Liver (tissue), 9 donors: ENCODE results near the gene S100A16. TPM values are rescaled to one million over a fixed set of nuclear protein-coding genes. Genes with fewer than 3 reads are reported as not detected.
"Not testable (repeated sequence)": the region's sequence is repeated elsewhere in the genome, so short reads cannot be mapped to it uniquely, and the experiment has no call there.

Experiments
- DNase-seq: peaks from one replicate; pipeline ENCODE4 v3.0.0-alpha.2; 2017; ENCODE audit warnings: low spot score
- H3K27ac ChIP-seq, 2 donors: one replicate each; pipeline ENCODE4 v1.7.0; 2013; ENCODE audit warnings: inconsistent platforms in 2 of 2, low read length in 2 of 2, control low read depth in 1 of 2, low read depth in 1 of 2, mild to moderate bottlenecking in 1 of 2
- H3K27me3 ChIP-seq, 4 donors: one replicate each; pipeline versions ENCODE4 v1.6.1 to v1.7.0; 2013; ENCODE audit warnings: low read length in 3 of 4, inconsistent platforms in 1 of 4, mild to moderate bottlenecking in 1 of 4, moderate library complexity in 1 of 4; ENCODE audit not compliant: control insufficient read depth in 4 of 4, insufficient read depth in 4 of 4
- H3K36me3 ChIP-seq, 4 donors: one replicate each; pipeline versions ENCODE4 v1.6.1 to v1.7.0; 2013; ENCODE audit warnings: low read length in 3 of 4, mild to moderate bottlenecking in 3 of 4, low read depth in 1 of 4, moderate library complexity in 1 of 4; ENCODE audit not compliant: control insufficient read depth in 4 of 4, insufficient read depth in 3 of 4
- H3K4me1 ChIP-seq, 4 donors: one replicate each; pipeline versions ENCODE4 v1.6.1 to v1.7.0; 2013; ENCODE audit warnings: low read length in 3 of 4, mild to moderate bottlenecking in 3 of 4, moderate library complexity in 1 of 4; ENCODE audit not compliant: control insufficient read depth in 4 of 4, insufficient read depth in 4 of 4
- H3K4me3 ChIP-seq, 3 donors: one replicate each; pipeline versions ENCODE4 v1.6.1 to v1.7.0; 2013; ENCODE audit warnings: low read length in 3 of 3, control low read depth in 1 of 3, low read depth in 1 of 3, mild to moderate bottlenecking in 1 of 3
- H3K9ac ChIP-seq, 2 donors: one replicate each; pipeline ENCODE4 v1.7.0; 2013; ENCODE audit warnings: low read length in 2 of 2, mild to moderate bottlenecking in 2 of 2, moderate library complexity in 2 of 2, control low read depth in 1 of 2, low read depth in 1 of 2
- H3K9me3 ChIP-seq, 4 donors: one replicate each; pipeline versions ENCODE4 v1.6.1 to v1.7.0; 2013; ENCODE audit warnings: low read length in 3 of 4; ENCODE audit not compliant: control insufficient read depth in 4 of 4
- ATF3 ChIP-seq: IDR thresholded peaks from 2 replicates; pipeline ENCODE4 v1.6.1; 2016; ENCODE audit warnings: antibody characterized with exemption
- EGR1 ChIP-seq, 2 donors: IDR thresholded peaks; 2 replicates each; pipeline ENCODE4 v1.6.1; 2016 to 2018; ENCODE audit warnings: antibody characterized with exemption in 2 of 2, low read depth in 2 of 2
- FOXA1 ChIP-seq: IDR thresholded peaks from 2 replicates; pipeline ENCODE4 v1.6.1; 2016; ENCODE audit warnings: antibody characterized with exemption
- FOXA2 ChIP-seq: IDR thresholded peaks from 2 replicates; pipeline ENCODE4 v1.6.1; 2016; ENCODE audit warnings: antibody characterized with exemption
- HNF4A ChIP-seq, 2 donors: conservative IDR thresholded peaks; 2 replicates each; pipeline ENCODE4 v1.6.1; 2016; ENCODE audit warnings: antibody characterized with exemption in 2 of 2, mild to moderate bottlenecking in 2 of 2
- HNF4G ChIP-seq: IDR thresholded peaks from 2 replicates; pipeline ENCODE4 v1.6.1; 2016; ENCODE audit warnings: antibody characterized with exemption
- MAX ChIP-seq: IDR thresholded peaks from 2 replicates; pipeline ENCODE4 v1.6.1; 2016; ENCODE audit warnings: antibody characterized with exemption
- NR2F2 ChIP-seq: IDR thresholded peaks from 2 replicates; pipeline ENCODE4 v1.6.1; 2016; ENCODE audit warnings: antibody characterized with exemption
- RAD21 ChIP-seq, 2 donors: IDR thresholded peaks; 2 replicates each; pipeline ENCODE4 v1.6.1; 2016; ENCODE audit warnings: antibody characterized with exemption in 2 of 2, mild to moderate bottlenecking in 2 of 2
- REST ChIP-seq: IDR thresholded peaks from 2 replicates; pipeline ENCODE4 v1.6.1; 2016; ENCODE audit warnings: antibody characterized with exemption, mild to moderate bottlenecking
- TAF1 ChIP-seq: conservative IDR thresholded peaks from 2 replicates; pipeline ENCODE4 v1.6.1; 2016; ENCODE audit warnings: antibody characterized with exemption, mild to moderate bottlenecking
- YY1 ChIP-seq: IDR thresholded peaks from 2 replicates; pipeline ENCODE4 v1.6.1; 2016; ENCODE audit warnings: antibody characterized with exemption, mild to moderate bottlenecking
- ZBTB33 ChIP-seq: IDR thresholded peaks from 2 replicates; pipeline ENCODE4 v1.6.1; 2016; ENCODE audit warnings: antibody characterized with exemption
- WGBS: extraction: QIAGEN DNeasy Blood & Tissue Kit; methylation state at CpG from one replicate; pipeline ENCODE4 v1.1.7; 2013; 5-methylcytosine and 5-hydroxymethylcytosine counted together
- polyA plus RNA-seq, 2 donors: library from polyadenylated mRNA; stranded (reverse) in 1 of 2; unstranded in 1 of 2; fragments of 200-250 nt in 1 of 2; fragments of >200 nt in 1 of 2; fragmentation: Nextera tagmentation in 1 of 2; extraction: Ambion mirVana in 1 of 2; gene quantifications; one replicate each; pipeline versions ENCODE4 v1.2.1 to v1.2.3, GENCODE V29; 2013 to 2015
- total RNA-seq, 2 donors: library from RNA; depleted of rRNA; stranded (reverse); fragments of >200 nt; gene quantifications; one replicate each; pipeline ENCODE4 v1.2.3, GENCODE V29; 2014
- donor health status: healthy.
- donor health status: healthy.
- donor health status: healthy.
- donor health status: healthy.
- donor health status: healthy.

Gene S100A16
- total and polyA plus RNA-seq, 4 donors: 27.3 to 142 (median 81.8) TPM

GRCh38 chr1:153563991-153564390 lies 48.9 kb downstream of the S100A16 start:
- Histone ChIP-seq H3K9me3 (no peaks in the 10 kb centered on the region), H3K4me1 (peaks cover 0 to 9% (median 4%) of the 10 kb centered on the region in 4 donors), H3K27me3 (no peaks in the 10 kb centered on the region), H3K9ac (no peak overlapping the region), H3K27ac (no peak overlapping the region), H3K4me3 (no peak overlapping the region), H3K36me3 (no peaks in the 10 kb centered on the region)
- 96% methylated on average over 7 of the region's 7 CpGs for WGBS
- TF ChIP-seq NR2F2 (no peak), TAF1 (no peak), MAX (no peak), YY1 (no peak), ATF3 (no peak), ZBTB33 (no peak), FOXA1 (no peak)
- no peak for DNase-seq

- Histone ChIP-seq H3K27ac (no peak overlapping the region), H3K36me3 (no peaks in the 10 kb centered on the region), H3K4me3 (no peak overlapping the region), H3K27me3 (no peaks in the 10 kb centered on the region), H3K4me1 (peaks cover 0 to 4% (median 2%) of the 10 kb centered on the region in 4 donors), H3K9ac (no peak overlapping the region), H3K9me3 (no peaks in the 10 kb centered on the region)
- TF ChIP-seq MAX (no peak), HNF4G (no peak), EGR1 (IDR thresholded peaks at IDR 0.05; ENCODE audit: low read depth in 2 of 2) (no peak), NR2F2 (no peak), REST (no peak), FOXA2 (no peak), RAD21 (IDR thresholded peaks at IDR 0.05) (no peak), YY1 (no peak), FOXA1 (no peak), ATF3 (no peak), ZBTB33 (no peak), TAF1 (no peak), HNF4A (conservative IDR thresholded peaks at IDR 0.05) (no peak)
- 82% methylated on average over 6 of the region's 6 CpGs for WGBS
- DNase-seq: no peak
These were observed 49.4 kb downstream of the S100A16 start for GRCh38 chr1:153563483-153563901.

GRCh38 chr1:153562021-153562420 lies 50.9 kb downstream of the S100A16 start:
- WGBS: 93% methylated on average over 3 of the region's 3 CpGs
- DNase-seq: not testable (repeated sequence)

More at GRCh38 chr1:153562021-153562420, 50.9 kb downstream of the S100A16 start:
- H3K4me1 ChIP-seq, H3K9ac ChIP-seq, H3K27ac ChIP-seq, H3K4me3 ChIP-seq, H3K9me3 ChIP-seq, H3K36me3 ChIP-seq, H3K27me3 ChIP-seq: not testable (repeated sequence)
